ENCODE measurements around the gene TESPA1.

Gene TESPA1, protein sequence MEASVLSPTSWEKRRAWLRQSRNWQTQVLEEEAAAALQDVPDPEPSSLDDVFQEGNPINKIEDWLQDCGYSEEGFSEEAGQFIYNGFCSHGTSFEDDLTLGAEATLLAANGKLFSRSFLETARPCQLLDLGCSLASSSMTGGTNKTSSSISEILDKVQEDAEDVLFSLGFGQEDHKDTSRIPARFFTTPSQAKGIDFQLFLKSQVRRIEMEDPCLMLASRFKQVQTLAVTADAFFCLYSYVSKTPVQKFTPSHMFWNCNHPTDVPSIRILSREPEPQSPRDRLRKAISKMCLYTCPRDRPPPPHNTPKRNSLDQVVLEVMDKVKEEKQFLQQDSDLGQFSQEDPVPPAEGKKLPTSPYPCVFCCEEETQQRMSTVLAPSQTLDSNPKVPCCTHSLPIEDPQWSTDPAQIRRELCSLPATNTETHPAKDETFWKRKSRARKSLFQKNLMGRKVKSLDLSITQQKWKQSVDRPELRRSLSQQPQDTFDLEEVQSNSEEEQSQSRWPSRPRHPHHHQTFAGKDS

DNA sequence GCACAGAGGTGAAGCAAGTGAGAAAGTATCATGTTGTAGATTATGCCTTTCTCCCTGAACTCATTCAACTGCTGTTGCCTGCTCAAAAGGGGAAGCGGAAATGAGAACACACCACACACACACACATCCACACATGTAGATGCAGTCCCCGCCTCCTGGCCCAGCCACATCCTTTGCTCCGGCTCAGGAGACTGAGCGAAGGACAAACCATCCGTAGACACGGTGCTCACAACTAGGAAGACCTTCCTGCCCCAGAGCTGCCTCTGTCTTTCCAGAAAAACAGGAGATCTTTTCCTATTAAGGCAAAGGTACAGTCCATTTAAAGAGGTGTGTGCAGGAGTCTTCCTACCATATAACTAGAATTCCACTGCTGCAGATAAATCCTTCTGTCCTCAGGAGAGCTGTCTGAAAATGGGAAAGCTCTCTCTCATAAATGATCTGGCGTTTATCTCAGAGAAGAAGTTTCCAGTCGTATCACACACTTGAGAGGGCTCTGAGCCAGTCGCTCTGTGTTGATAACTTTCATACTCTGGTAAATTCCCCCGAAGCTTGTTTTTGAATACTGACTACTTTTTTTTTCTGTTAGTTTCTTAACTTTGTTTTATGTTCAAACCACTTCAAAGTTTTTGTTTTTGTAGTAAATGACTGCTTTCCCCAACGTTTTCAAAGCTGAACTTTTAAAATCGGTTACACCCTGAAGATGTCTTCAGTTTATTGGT is at the start of gene TESPA1:
TESPA1 (minus strand) TSS at position 105 of the 719 bp plus-strand sequence. CDS start 10,200 bp downstream, outside the sequence.
- H3K27ac Mint-ChIP-seq (ENCODE audit: low read depth): peak within 1 kb of the TSS; percentile 95
- H3K4me1 Mint-ChIP-seq: peaks cover 87% of the 10 kb centered on the region
- peaks cover 18% of the 10 kb centered on the region for H3K36me3 Mint-ChIP-seq (ENCODE audit: insufficient read depth)
- DNase-seq (ENCODE audit: low spot score in 2 of 2): peak; percentile 66 to 83
- peak; percentile 94 for ATAC-seq (replicated peaks; ENCODE audit: extremely low read depth, poor library complexity, severe bottlenecking)
- peak within 1 kb of the TSS; percentile 80 for H3K4me3 Mint-ChIP-seq
- no peaks in the 10 kb centered on the region for H3K9me3 Mint-ChIP-seq
- H3K27me3 Mint-ChIP-seq: no peaks in the 10 kb centered on the region

DNA sequence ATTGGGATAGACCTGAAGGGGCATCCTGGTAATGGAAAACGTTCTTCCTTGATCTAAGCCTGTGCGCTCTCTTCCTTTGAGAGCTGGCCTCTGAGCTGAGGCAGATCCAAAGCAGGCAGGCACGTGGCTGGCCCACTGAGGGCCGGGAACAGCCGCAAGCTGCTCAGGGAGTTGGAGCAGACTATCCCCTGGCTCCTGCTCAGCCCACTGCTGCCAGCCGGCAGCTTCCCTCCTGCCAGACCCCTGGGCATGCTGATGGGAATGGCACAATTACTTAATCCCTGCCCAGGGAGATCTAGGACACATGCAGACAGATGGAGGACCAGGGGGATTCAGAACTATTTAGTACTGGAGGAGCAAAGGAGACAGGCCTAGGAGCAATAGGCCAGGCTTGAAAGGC is 49.7 kb upstream of the TESPA1 start:
- no peak for ATAC-seq (replicated peaks; ENCODE audit: extremely low read depth, poor library complexity, severe bottlenecking)
- DNase-seq (ENCODE audit: low spot score in 2 of 2): no peak
- Mint-ChIP-seq H3K4me3 (no peak overlapping the region), H3K9me3 (no peaks in the 10 kb centered on the region), H3K36me3 (ENCODE audit: insufficient read depth) (peaks cover under 1% of the 10 kb centered on the region), H3K27me3 (peaks cover 22% of the 10 kb centered on the region), H3K27ac (ENCODE audit: low read depth) (no peak overlapping the region), H3K4me1 (peaks cover 33% of the 10 kb centered on the region)

DNA sequence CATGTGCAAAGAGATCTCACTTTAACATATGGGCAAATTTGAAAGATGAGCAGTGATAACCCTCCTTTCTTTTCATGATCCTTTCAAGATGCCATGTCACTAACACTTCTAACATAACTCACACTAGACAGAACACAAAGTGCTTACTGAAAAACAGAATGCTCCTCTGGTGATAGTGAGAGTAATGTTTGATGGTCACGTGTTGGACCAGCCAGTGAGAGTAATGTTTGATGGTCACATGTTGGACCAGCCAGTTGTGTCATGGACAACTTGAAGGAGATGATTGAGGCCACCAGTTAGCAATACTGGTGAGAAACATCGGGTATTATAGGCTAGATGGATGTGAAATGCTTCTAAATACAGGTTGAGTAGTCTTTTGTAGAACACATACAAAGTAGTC is 40.9 kb upstream of the TESPA1 start:
- H3K9me3 Mint-ChIP-seq: no peaks in the 10 kb centered on the region
- no peak for DNase-seq (ENCODE audit: low spot score in 2 of 2)
- H3K4me1 Mint-ChIP-seq: no peaks in the 10 kb centered on the region
- H3K27ac Mint-ChIP-seq (ENCODE audit: low read depth): no peak overlapping the region
- no peak overlapping the region for H3K4me3 Mint-ChIP-seq
- ATAC-seq (replicated peaks; ENCODE audit: extremely low read depth, poor library complexity, severe bottlenecking): no peak
- H3K36me3 Mint-ChIP-seq (ENCODE audit: insufficient read depth): no peaks in the 10 kb centered on the region
- H3K27me3 Mint-ChIP-seq: peaks cover 75% of the 10 kb centered on the region

DNA sequence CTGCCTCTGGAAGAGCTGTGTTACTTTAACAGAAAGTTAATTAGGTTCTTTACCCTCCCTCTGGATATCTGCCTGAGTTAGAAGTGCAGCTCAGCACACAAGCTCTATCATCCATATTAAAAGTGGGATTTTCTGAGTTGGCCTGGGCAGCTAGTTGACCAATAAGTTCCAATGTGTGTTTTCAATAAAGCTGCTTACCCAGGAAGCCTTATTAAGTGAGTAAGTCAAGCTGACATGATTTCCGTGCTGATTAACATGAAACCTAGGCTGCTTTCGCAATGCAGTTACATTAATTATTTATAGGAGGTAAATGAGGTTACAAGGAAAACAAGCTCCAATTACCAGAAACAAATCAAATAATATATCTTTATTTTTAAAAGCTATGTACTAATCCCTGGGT is 40.0 kb upstream of the TESPA1 start:
- no peak overlapping the region for H3K27ac Mint-ChIP-seq (ENCODE audit: low read depth)
- DNase-seq (ENCODE audit: low spot score in 2 of 2) (no peak), ATAC-seq (replicated peaks; ENCODE audit: extremely low read depth, poor library complexity, severe bottlenecking) (no peak)
- H3K27me3 Mint-ChIP-seq: peaks cover 76% of the 10 kb centered on the region
- no peak overlapping the region for H3K4me3 Mint-ChIP-seq
- no peaks in the 10 kb centered on the region for H3K36me3 Mint-ChIP-seq (ENCODE audit: insufficient read depth)
- no peaks in the 10 kb centered on the region for H3K9me3 Mint-ChIP-seq
- H3K4me1 Mint-ChIP-seq: peaks cover 7% of the 10 kb centered on the region

DNA sequence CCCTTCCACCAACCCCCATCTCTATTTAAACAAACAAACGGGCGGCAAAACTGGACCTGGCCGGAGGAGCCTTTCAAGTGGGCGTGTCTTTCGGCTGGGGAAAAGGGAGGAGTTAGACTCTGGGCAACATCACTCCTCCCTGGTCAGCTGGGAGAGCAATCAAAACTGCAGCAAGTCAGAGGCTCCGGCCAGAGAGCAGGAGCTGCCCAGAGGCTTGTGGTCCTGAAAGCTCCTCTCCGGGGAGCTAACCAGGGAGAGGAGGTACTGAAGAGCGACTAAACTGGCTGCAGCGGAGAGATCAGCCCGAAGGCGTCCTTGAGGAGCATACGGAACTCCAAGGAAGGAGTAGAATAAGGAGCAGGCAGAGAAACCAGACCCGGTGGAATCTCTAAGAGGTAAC is 35.2 kb upstream of the TESPA1 start, which contains the start of gene NEUROD4:
NEUROD4 (plus strand) TSS at position 191 of the 400 bp plus-strand sequence. CDS start 6,466 bp downstream, outside the sequence.
- H3K4me1 Mint-ChIP-seq: peaks cover 8% of the 10 kb centered on the region
- no peaks in the 10 kb centered on the region for H3K36me3 Mint-ChIP-seq (ENCODE audit: insufficient read depth)
- ATAC-seq (replicated peaks; ENCODE audit: extremely low read depth, poor library complexity, severe bottlenecking) (no peak), DNase-seq (ENCODE audit: low spot score in 2 of 2) (no peak)
- H3K4me3 Mint-ChIP-seq: no peak within 1 kb of the TSS
- H3K27ac Mint-ChIP-seq (ENCODE audit: low read depth): no peak within 1 kb of the TSS
- H3K27me3 Mint-ChIP-seq: peaks cover 70% of the 10 kb centered on the region
- no peaks in the 10 kb centered on the region for H3K9me3 Mint-ChIP-seq

DNA sequence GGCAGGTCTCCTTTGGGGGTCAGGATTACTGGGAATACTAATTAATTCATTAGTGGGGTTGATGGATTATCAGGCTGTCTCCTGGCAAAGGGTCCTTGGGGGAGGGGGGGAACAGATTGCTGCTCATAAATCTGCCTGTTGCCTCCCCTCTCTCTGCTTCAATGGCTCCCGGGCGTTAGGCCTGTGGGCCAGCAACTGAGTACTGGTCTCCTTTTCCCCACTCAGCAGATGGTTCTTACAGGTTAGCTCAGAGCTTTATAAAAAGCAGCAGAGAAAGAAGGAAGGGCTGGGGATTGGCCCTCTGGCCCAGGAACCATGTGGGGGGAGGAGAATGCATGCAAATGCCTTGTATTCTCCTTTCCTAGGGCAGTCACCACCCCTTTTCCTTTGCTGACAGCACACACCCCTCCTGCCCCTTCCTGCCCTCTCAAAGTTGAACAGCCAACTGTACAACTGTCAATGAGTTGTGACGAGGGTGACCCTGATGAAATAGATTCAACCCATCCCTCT is 32.9 kb upstream of the TESPA1 start:
- H3K36me3 Mint-ChIP-seq (ENCODE audit: insufficient read depth): no peaks in the 10 kb centered on the region
- no peaks in the 10 kb centered on the region for H3K9me3 Mint-ChIP-seq
- peaks cover 55% of the 10 kb centered on the region for H3K27me3 Mint-ChIP-seq
- no peak overlapping the region for H3K27ac Mint-ChIP-seq (ENCODE audit: low read depth)
- H3K4me3 Mint-ChIP-seq: no peak overlapping the region
- DNase-seq (ENCODE audit: low spot score in 2 of 2): no peak
- H3K4me1 Mint-ChIP-seq: peaks cover 8% of the 10 kb centered on the region
- no peak for ATAC-seq (replicated peaks; ENCODE audit: extremely low read depth, poor library complexity, severe bottlenecking)

DNA sequence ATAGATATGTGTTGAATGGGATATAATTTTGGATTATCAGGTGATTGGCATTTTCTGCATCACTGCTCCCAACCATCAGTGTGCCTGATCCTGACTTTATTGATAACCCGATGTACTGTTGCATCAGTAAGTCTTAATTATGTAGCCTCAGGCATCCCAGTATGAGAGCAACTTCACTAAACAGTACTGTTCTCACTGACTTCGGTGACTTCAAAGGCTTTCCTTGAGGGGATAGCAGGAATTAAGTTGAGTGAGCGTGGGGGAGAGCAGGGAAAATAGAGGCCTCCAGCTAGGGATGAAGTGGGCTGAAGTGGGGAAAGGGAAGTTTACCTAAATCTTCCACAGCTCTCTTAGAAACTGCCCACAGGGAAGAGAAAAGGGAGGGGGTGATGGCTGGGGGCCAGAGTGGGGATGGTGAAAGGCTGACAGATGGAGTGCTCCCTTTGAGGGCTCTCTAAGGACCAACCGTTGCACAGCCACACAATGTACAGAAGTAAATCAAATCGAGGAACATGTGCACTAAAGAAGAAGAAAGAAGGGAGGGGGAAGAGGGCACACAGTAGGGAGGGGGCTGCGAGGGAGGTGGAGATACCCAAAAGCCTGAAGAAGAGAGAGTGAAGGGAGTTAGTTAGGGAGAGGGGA is 24.5 kb upstream of the TESPA1 start:
- Mint-ChIP-seq H3K27ac (ENCODE audit: low read depth) (no peak overlapping the region), H3K4me3 (no peak overlapping the region), H3K27me3 (peaks cover 53% of the 10 kb centered on the region), H3K4me1 (peaks cover 5% of the 10 kb centered on the region), H3K36me3 (ENCODE audit: insufficient read depth) (no peaks in the 10 kb centered on the region), H3K9me3 (no peaks in the 10 kb centered on the region)
- DNase-seq (ENCODE audit: low spot score in 2 of 2): no peak
- ATAC-seq (replicated peaks; ENCODE audit: extremely low read depth, poor library complexity, severe bottlenecking): no peak

DNA sequence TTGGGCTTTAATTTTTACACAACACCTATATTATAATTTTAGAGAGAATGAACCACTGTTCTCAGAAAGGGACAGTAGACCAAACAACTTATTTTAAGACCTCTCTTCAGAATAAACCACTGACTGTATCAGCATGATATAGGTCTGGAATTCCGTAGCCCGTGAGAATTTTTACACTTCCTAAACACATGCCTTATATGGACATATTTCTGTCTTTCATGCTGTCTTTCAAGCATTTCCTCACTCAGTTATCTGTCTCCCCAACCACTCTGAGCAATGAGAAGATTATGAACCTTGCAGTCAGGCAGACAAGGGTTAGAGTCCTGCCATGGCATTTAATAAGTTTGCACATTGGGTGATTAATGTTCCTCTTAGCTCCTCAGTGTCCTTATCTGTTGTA is 17.8 kb upstream of the TESPA1 start:
- Mint-ChIP-seq H3K9me3 (no peaks in the 10 kb centered on the region), H3K36me3 (ENCODE audit: insufficient read depth) (no peaks in the 10 kb centered on the region), H3K27ac (ENCODE audit: low read depth) (no peak overlapping the region), H3K4me3 (no peak overlapping the region), H3K27me3 (peaks cover 11% of the 10 kb centered on the region), H3K4me1 (no peaks in the 10 kb centered on the region)
- ATAC-seq (replicated peaks; ENCODE audit: extremely low read depth, poor library complexity, severe bottlenecking): no peak
- DNase-seq (ENCODE audit: low spot score in 2 of 2): no peak

DNA sequence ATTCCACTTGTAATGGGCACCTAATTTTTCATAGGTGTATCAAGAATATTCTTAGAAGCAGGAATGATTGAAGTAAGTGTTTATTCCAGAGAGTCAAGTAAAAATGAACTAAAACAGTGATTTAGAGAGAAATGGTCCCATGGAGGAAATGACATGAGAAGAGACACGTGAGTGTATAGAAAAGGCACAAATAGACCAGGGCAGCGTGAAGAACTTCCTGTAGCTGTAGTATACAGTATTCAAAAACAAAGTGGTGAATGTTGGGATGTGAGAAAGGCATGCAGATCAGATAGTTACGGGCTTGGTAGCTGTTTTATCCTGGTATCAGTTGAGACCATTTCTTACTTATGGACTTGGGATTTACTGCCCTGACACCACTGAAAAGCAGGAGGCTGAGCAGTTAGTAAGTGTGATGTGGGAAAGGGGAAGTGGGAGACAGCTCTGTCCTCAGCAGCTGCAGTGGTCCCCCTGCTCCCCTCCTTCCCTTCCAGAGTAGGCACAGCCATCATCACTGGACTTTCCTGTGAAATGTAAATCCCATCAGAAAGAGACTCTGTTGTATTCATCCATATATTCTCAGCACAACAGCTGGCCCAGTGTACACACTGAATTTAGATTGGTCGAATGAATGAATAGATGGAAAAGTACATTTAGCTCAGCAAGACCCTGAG is 16.8 kb upstream of the TESPA1 start:
- ATAC-seq (replicated peaks; ENCODE audit: extremely low read depth, poor library complexity, severe bottlenecking): no peak
- Mint-ChIP-seq H3K4me3 (no peak overlapping the region), H3K36me3 (ENCODE audit: insufficient read depth) (no peaks in the 10 kb centered on the region), H3K9me3 (no peaks in the 10 kb centered on the region), H3K4me1 (no peaks in the 10 kb centered on the region), H3K27ac (ENCODE audit: low read depth) (no peak overlapping the region), H3K27me3 (peaks cover 3% of the 10 kb centered on the region)
- no peak for DNase-seq (ENCODE audit: low spot score in 2 of 2)

DNA sequence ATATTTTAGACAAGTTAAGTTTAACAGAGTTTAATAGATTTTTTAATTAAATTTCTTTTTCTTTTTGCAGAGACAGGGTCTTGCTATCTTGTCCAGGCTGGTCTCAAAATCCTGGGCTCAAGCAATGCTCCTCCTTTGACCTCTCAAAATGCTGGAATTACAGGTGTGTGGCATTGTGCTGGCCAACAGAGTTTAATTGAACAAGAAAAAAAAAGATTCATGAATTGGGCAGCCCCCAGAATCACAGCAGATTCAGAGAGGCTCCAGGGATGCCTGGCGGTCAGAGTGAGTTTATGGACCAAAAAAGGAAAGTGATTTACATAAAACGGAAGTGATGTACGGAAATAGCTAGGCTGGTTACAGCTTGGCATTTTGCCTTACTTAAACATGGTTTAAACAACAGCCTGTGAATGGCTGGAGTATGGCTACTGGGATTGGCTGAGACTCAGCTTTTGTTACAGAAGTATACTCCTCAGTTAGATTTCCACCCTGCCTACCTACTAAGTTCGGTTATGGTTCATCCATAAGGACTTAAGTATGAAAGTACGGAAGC is 14.5 kb upstream of the TESPA1 start:
- H3K27ac Mint-ChIP-seq (ENCODE audit: low read depth): no peak overlapping the region
- no peak overlapping the region for H3K4me3 Mint-ChIP-seq
- DNase-seq (ENCODE audit: low spot score in 2 of 2): no peak

DNA sequence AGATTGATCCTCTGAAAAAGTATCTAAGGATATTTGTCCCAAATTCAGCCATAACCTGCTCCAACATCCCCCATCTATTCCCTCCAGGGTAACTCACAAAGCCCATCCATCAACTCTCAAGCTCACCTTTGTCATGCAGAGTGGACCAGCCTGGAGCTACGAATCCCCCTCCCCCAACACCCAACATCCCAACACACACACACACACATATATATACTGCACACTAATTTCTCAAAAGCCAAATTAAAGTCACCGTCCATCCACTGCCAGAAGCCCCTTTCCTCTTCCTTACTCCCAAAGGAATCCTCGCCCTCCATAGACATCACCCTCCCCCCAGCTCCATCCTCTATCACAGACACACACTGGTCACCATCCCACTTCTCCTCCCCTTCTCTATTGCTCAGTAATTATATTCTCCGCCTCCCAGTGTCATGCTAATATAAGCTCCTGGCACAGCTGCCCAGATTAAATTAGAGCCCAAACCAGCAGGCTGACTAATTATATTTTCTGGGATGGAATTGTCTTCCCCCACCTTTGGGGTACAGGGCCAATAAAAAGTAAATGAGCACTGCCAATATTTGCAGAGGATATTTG is 13.5 kb upstream of the TESPA1 start:
- Mint-ChIP-seq H3K36me3 (ENCODE audit: insufficient read depth) (no peaks in the 10 kb centered on the region), H3K4me3 (no peak overlapping the region), H3K9me3 (no peaks in the 10 kb centered on the region), H3K27ac (ENCODE audit: low read depth) (no peak overlapping the region), H3K4me1 (no peaks in the 10 kb centered on the region), H3K27me3 (no peaks in the 10 kb centered on the region)
- ATAC-seq (replicated peaks; ENCODE audit: extremely low read depth, poor library complexity, severe bottlenecking) (no peak), DNase-seq (ENCODE audit: low spot score in 2 of 2) (no peak)

More for the DNA sequence above, 14.5 kb upstream of the TESPA1 start:
- H3K4me1 Mint-ChIP-seq: no peaks in the 10 kb centered on the region
- H3K36me3 Mint-ChIP-seq (ENCODE audit: insufficient read depth): no peaks in the 10 kb centered on the region
- no peaks in the 10 kb centered on the region for H3K27me3 Mint-ChIP-seq
- H3K9me3 Mint-ChIP-seq: no peaks in the 10 kb centered on the region
- no peak for ATAC-seq (replicated peaks; ENCODE audit: extremely low read depth, poor library complexity, severe bottlenecking)

Measured in central memory CD8-positive, alpha-beta T cell (primary cell).